OCI-LY1 (cell line): ENCODE results near the gene KCNMB2.

Experiments
- H2AFZ ChIP-seq: fragments of 200-600 bp; sonication (generic), shearing (Covaris generic); 2 replicates; pipeline ENCODE4 v1.6.0; 2014; ENCODE audit warnings: antibody characterized with exemption, mild to moderate bottlenecking, low read length
- H3F3A ChIP-seq: fragments of 200-600 bp; sonication (generic), shearing (Covaris generic); 2 replicates; pipeline ENCODE4 v1.6.0; 2014; ENCODE audit warnings: mild to moderate bottlenecking, antibody characterized with exemption, low read length, moderate library complexity; ENCODE audit not compliant: insufficient read depth
- H3K27ac ChIP-seq: fragments of 200-600 bp; sonication (generic); 2 replicates; pipeline ENCODE4 v1.5.1; 2014; ENCODE audit warnings: low read length, mixed run types, mild to moderate bottlenecking, low read depth; ENCODE audit not compliant: poor library complexity, severe bottlenecking
- H3K27me3 ChIP-seq: fragments of 200-600 bp; sonication (generic); 2 replicates; pipeline ENCODE4 v1.6.0; 2014; ENCODE audit warnings: antibody characterized with exemption, mild to moderate bottlenecking, low read length, moderate library complexity; ENCODE audit not compliant: insufficient read depth
- H3K36me3 ChIP-seq: fragments of 200-600 bp; sonication (generic); 2 replicates; pipeline ENCODE4 v1.6.1; 2014; ENCODE audit warnings: mild to moderate bottlenecking, antibody characterized with exemption, low read length, moderate library complexity, mixed read lengths; ENCODE audit not compliant: insufficient read depth
- H3K4me1 ChIP-seq: fragments of 200-600 bp; sonication (generic); 2 replicates; pipeline ENCODE4 v1.5.1; 2014; ENCODE audit warnings: mild to moderate bottlenecking, low read length, moderate library complexity; ENCODE audit not compliant: insufficient read depth, severe bottlenecking
- H3K4me2 ChIP-seq: fragments of 200-600 bp; sonication (generic), shearing (Covaris generic); 2 replicates; pipeline ENCODE4 v1.6.1; 2014; ENCODE audit warnings: low read length
- H3K4me3 ChIP-seq: fragments of 200-600 bp; sonication (generic); 2 replicates; pipeline ENCODE4 v1.5.1; 2014; ENCODE audit warnings: low read length, low read depth, mild to moderate bottlenecking, mixed read lengths; ENCODE audit not compliant: poor library complexity, severe bottlenecking
- H3K79me2 ChIP-seq: fragments of 200-600 bp; shearing (Covaris generic); 2 replicates; pipeline ENCODE4 v1.6.1; 2016; ENCODE audit warnings: mixed run types, low read length, mixed read lengths; ENCODE audit not compliant: insufficient read depth
- H3K9ac ChIP-seq: fragments of 200-600 bp; sonication (generic), shearing (Covaris generic); 2 replicates; pipeline ENCODE4 v1.6.1; 2014; ENCODE audit warnings: mild to moderate bottlenecking, low read length, mixed read lengths
- H3K9me2 ChIP-seq: fragments of 200-600 bp; sonication (generic), shearing (Covaris generic); 2 replicates; pipeline ENCODE4 v1.6.1; 2014; ENCODE audit warnings: low read depth, mild to moderate bottlenecking, low read length, mixed read lengths
- H3K9me3 ChIP-seq: fragments of 200-600 bp; shearing (Covaris generic); 2 replicates; pipeline ENCODE4 v1.6.1; 2014; ENCODE audit warnings: low read length, mixed read lengths
- H4K20me1 ChIP-seq: fragments of 200-600 bp; sonication (generic), shearing (Covaris generic); 2 replicates; pipeline ENCODE4 v1.6.0; 2016; ENCODE audit warnings: mild to moderate bottlenecking, low read length; ENCODE audit not compliant: insufficient read depth
- EZH2 ChIP-seq: fragments of 200-600 bp; sonication (generic), shearing (Covaris generic); IDR thresholded peaks from 2 replicates; pipeline ENCODE4 v1.8.0; 2017; ENCODE audit warnings: borderline replicate concordance, mixed run types, mild to moderate bottlenecking, antibody characterized with exemption, low read length, moderate library complexity, mixed read lengths
- TF ChIP-seq, protein P1 (sequence below): fragments of 200-600 bp; sonication (generic), shearing (Covaris generic); IDR thresholded peaks from 2 replicates; pipeline ENCODE4 v1.5.1; 2017; ENCODE audit warnings: mild to moderate bottlenecking, antibody characterized with exemption, low read length, moderate library complexity, mixed read lengths

KCNMB2 gene

DNA sequence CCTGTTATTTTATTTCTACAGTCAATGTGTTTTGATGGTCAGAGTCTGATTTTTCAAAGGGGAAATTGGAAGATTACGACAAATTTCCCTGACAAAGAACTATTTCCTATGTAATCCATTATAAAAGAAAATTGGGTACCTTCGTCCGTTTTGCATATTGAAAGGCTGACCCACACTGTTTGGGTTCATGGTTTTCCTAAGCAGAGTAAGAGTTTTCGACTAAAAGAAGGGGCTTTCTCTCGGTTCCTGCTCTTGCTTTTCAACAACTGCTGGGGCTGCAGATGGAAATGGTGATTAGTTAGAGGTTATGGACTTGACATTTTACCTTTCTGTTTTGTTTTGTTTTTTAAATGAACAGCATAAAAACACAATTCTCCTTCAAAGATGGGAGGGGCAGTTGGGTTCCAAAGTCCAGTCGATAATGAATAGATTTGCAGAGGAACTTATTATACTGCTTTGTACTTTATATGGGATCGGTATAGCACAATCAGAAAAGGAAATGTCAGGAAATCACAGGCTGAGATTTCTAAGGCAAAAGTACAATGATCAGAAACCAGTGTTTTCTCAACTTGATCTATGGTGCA is 978 bp downstream of the KCNMB2 start:
- no peaks in the 10 kb centered on the region for H4K20me1 ChIP-seq
- H3K9me3 ChIP-seq = no peaks in the 10 kb centered on the region
- no peaks in the 10 kb centered on the region for H3K36me3 ChIP-seq
- H3K27ac ChIP-seq = no peak overlapping the region
- no peak for TF ChIP-seq EZH2
- TF ChIP-seq, protein P1, sequence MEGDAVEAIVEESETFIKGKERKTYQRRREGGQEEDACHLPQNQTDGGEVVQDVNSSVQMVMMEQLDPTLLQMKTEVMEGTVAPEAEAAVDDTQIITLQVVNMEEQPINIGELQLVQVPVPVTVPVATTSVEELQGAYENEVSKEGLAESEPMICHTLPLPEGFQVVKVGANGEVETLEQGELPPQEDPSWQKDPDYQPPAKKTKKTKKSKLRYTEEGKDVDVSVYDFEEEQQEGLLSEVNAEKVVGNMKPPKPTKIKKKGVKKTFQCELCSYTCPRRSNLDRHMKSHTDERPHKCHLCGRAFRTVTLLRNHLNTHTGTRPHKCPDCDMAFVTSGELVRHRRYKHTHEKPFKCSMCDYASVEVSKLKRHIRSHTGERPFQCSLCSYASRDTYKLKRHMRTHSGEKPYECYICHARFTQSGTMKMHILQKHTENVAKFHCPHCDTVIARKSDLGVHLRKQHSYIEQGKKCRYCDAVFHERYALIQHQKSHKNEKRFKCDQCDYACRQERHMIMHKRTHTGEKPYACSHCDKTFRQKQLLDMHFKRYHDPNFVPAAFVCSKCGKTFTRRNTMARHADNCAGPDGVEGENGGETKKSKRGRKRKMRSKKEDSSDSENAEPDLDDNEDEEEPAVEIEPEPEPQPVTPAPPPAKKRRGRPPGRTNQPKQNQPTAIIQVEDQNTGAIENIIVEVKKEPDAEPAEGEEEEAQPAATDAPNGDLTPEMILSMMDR = no peak
- no peaks in the 10 kb centered on the region for H3K27me3 ChIP-seq
- no peak overlapping the region for H3K4me2 ChIP-seq
- no peak overlapping the region for H3K9ac ChIP-seq
- no peak overlapping the region for H3K4me3 ChIP-seq
- no peaks in the 10 kb centered on the region for H3K9me2 ChIP-seq
- no peak overlapping the region for H2AFZ ChIP-seq
- H3K79me2 ChIP-seq = no peaks in the 10 kb centered on the region
- H3K4me1 ChIP-seq = no peaks in the 10 kb centered on the region
- no peaks in the 10 kb centered on the region for H3F3A ChIP-seq

DNA sequence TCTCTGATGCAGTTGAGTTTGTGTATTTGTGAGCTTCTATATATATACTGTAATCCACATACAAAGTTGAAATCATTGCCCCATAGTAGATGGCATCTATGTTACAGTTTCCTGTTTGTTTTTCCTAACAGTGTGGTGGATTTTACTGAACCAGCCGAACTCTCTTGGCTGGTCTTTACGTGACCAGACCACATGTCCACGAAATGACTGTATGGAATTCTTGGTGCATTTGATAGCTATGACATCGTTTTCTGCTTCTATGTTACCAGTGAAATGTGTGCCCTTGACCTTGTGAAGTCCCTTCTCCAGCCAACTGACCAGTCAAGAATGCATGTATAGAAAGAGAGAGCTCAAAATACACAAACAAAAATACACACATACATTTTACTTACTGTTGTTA is 1.8 kb downstream of the KCNMB2 start:
- H3K4me3 ChIP-seq = no peak overlapping the region
- no peak overlapping the region for H3K4me2 ChIP-seq
- H3K9ac ChIP-seq = no peak overlapping the region
- no peaks in the 10 kb centered on the region for H3K4me1 ChIP-seq
- H3K9me2 ChIP-seq = no peaks in the 10 kb centered on the region
- no peaks in the 10 kb centered on the region for H3K9me3 ChIP-seq
- no peak overlapping the region for H2AFZ ChIP-seq
- no peaks in the 10 kb centered on the region for H3K36me3 ChIP-seq
- TF ChIP-seq EZH2 = no peak
- TF ChIP-seq, protein P1 = no peak
- no peaks in the 10 kb centered on the region for H3F3A ChIP-seq
- H3K27ac ChIP-seq = no peak overlapping the region
- H3K27me3 ChIP-seq = no peaks in the 10 kb centered on the region
- no peaks in the 10 kb centered on the region for H4K20me1 ChIP-seq
- no peaks in the 10 kb centered on the region for H3K79me2 ChIP-seq

DNA sequence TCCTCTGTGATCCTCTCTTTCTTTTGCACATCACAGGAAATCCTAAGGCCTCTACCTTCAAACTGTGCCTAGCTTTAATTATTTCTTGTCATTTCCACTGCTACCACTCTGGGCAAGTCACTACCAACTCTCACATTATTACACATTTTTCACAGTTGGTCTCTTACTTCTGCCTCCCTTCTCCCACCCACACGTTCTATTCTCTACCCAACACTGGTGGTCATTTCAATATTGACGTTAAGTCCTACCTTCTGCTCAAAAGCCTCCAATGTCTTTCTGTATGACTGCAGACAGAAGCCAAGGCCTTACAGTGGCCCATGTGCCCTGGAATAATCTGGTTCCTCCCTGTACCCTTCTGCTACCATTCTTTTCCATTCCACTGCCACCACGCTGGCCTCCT is 3.9 kb downstream of the KCNMB2 start:
- Histone ChIP-seq H3K4me2 (no peak overlapping the region), H3K9ac (no peak overlapping the region), H3K27ac (no peak overlapping the region), H3K4me1 (no peaks in the 10 kb centered on the region), H3K4me3 (no peak overlapping the region), H3K9me3 (no peaks in the 10 kb centered on the region), H3K27me3 (no peaks in the 10 kb centered on the region), H2AFZ (no peak overlapping the region), H3K36me3 (no peaks in the 10 kb centered on the region), H3K79me2 (no peaks in the 10 kb centered on the region), H4K20me1 (no peaks in the 10 kb centered on the region), H3F3A (no peaks in the 10 kb centered on the region), H3K9me2 (no peaks in the 10 kb centered on the region)
- TF ChIP-seq, protein P1 = no peak
- TF ChIP-seq EZH2 = no peak
